Cerebellar nuclear complex (tissue), 1 donor: ENCODE measurements around the gene RHOBTB3.
A peak's percentile ranks its signal among the peaks of the same experiment; 100 is the strongest.
"Not testable (repeated sequence)": the region's sequence is repeated elsewhere in the genome, so short reads cannot be mapped to it uniquely, and the experiment has no call there.

Experiments used
- DNase-seq, 2 experiments: peaks; one replicate each; lab custom pipeline; 2025; lab: John Stamatoyannopoulos, UW

The RHOBTB3 gene

DNA sequence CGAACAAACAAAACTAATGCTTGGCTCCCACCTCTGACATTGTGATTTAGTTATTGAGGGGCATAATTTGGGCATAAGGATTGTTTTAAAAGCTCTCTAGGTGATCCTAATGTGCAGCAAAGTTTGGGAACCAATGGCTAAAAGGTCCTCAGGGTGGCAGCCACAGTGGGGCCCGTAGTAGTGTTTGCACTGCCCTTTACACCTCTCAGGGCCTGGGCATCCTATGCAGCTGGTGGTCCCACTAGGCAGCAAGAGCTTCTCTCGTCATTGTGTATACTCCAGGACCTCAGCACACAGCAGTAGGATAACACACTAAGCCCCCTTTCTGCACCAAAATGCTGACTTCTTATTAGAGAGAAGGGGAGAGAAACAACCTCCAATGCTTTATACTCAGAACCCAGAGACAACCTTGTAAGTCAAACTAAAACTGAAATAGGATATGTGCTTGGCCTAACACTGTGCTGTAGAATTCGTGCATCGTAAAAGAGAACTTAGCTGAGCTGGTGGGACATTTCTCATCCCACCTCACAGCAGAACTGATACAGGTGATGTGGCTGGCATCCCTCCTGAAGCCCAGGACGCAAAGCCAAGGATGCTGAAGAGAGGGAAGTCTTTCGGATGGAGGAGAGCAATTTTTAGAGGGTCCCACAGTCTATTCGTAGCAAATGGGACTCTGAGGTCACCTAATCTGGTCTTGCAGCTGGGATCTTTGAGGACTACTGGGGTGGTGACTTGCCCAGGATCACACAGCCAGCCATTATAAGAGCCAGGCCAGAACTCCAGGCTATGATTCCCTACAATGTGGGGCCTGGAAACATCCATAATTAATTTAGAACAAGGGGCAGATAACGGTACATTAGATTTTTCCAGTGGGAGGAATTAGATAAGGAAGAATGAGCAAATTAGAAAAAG, 90.2 kb downstream of the RHOBTB3 start:
- no peak for DNase-seq

DNA sequence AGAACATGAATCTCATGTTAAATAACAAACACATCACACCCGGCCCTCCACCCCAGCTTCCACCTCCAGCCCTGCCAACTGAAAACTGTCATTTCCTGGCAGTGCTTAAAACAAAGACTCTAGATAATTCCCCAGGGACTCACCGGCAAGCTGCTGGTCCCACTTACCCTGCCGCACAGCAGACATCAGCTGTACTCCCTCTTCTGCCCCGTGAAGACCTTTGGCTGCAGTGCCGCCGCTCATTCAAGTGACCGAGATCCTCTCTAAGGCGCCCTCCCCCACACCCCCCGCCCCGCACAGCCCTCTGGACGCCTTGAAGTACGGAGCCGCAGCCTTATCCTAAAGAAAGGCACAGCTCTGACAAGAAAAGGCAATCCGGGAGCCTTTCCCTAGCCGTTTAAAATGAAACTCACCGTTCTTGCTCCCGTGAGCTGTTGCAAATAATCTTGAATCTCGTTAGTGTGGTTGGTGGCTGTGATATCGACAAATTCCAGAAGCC, 91.0 kb downstream of the RHOBTB3 start:
- DNase-seq, result no peak

DNA sequence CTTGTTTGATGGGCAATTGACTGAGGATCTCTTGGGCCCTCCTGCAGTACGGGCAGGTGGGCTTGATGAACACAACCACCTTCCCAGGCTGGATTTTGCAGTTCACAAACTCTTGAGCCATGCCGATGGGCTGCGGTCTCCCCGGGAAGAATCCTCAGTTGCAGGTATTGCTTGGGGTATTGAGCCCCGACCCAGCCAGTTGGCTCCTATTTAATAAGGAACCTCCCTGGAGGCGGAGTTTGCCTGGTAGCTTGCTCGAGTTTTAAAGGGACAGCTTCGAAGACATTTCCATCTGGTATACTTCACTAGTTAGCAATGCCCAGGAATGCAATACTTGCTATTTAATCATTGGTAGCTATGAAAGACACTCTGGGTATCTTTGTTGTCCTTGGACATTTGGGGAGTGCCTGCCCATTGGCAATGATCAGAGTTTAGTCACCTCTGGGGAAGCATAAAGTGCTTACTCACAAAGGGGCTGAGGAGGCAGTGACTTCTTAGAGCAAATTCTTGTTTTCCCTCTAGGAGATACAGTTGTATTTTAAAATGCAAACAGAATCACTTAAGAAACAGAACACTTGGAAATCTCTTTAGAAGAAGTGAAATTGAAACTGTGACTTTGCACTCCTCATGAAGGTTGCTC, 91.5 kb downstream of the RHOBTB3 start, which contains the start of gene GLRX:
Gene GLRX (minus strand): TSS at position 185 of the 640 bp plus-strand sequence. CDS start 64 bp downstream, at position 121.
- peak; percentile 53 to 74 for DNase-seq

DNA sequence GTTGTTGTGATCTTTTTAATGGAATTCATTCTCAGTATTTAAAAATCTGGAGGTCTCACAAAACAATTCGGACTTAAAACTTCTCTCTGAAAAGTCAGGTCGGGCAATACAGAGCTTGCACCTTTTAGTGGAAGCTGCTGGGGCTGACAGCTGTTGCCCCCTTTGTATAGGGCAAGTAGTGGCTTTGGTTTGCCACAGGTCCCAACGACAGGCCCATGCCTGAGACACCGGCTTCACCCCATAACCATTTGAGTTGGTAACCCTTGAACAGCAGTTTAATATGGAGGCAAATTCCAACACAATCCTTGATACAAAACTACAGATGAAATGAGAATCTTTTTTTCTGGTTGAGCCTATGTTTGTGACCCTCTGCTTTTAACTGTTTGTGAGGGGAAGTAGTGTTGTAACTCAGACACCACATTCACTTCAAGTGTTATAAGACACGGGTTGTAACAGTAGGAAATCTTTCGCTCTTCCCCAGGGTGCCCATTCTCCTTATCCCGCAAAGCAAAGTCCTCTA, 92.1 kb downstream of the RHOBTB3 start:
- DNase-seq, result no peak

DNA sequence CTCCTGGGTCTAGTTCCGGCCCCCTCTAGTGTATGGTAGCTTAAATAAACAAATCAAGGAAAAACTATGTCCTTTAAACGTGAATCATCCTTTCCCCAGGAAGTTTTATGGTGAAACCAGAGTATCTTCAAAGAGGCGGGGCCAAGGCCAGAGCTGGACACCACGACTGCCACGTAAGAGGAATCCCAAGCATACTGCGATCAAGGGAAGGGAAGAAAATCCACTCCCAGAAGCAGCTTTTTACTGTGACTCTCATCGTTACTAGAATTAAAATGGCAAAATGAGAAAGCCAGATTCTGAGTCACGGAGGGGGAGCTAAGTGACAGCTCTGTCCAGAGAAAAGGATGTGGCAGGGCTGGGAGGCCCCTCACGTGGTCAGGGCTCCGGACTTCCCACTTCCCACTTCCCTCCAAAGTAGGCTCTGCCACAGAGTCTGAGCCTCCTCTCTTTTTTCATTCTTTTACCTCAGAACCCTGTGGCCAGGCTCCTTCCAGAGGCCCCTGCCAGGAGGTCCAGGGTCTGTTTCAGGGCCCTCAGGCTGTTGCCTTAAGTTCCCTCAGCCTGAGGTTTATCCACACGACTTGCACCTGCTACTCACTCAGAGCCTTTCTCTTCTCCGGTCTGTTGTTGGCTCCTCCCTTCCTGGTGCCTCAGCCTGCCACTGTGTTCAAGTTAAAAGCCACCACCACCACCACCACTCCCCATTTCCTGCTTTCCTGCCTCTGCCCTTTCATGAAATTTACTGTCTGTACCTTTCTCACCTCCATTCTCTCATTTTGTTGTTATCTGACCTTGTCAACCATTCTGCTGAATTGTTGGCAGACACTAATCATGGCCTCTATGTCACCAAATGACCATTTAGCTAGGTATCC, 92.8 kb downstream of the RHOBTB3 start:
- no peak for DNase-seq

DNA sequence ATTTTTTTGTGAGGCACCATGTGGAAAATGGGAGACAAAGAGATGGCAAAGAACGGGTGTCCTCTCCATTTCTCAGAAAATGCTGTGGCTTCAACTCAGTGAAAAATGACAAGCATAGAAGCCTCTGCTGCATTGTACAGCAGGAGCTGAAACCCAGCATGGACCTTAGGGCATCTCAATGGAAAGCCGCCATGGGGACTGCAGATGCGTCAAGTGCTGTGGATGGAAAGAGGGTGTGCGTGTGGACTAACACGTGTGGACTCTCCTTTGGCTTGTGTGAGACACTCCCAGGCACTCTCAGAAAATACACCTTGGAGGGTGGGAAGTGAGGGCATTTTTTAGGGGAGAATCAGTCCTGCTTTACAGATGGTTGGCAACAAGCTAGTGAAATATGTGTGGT, 93.6 kb downstream of the RHOBTB3 start:
- DNase-seq, result no peak

DNA sequence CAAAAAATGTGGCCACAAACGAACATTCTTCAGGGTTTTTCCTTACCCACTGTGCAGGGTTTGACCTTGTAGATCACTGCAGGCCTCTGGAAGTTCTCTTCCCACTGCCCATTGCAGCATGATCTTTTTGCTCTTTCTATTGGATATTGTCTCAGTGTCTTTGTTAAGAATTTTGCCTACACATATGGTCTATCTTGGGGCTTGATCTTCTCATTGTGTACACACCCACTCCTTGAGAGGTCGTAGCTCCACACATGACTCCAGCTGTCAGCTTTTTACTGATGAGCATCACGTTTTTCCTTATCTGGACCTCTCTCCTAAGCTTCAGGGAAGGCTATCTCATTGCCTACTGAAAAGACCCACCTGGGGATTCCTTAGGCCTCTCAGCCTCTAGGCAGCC, 94.4 kb downstream of the RHOBTB3 start:
- DNase-seq, result no peak

DNA sequence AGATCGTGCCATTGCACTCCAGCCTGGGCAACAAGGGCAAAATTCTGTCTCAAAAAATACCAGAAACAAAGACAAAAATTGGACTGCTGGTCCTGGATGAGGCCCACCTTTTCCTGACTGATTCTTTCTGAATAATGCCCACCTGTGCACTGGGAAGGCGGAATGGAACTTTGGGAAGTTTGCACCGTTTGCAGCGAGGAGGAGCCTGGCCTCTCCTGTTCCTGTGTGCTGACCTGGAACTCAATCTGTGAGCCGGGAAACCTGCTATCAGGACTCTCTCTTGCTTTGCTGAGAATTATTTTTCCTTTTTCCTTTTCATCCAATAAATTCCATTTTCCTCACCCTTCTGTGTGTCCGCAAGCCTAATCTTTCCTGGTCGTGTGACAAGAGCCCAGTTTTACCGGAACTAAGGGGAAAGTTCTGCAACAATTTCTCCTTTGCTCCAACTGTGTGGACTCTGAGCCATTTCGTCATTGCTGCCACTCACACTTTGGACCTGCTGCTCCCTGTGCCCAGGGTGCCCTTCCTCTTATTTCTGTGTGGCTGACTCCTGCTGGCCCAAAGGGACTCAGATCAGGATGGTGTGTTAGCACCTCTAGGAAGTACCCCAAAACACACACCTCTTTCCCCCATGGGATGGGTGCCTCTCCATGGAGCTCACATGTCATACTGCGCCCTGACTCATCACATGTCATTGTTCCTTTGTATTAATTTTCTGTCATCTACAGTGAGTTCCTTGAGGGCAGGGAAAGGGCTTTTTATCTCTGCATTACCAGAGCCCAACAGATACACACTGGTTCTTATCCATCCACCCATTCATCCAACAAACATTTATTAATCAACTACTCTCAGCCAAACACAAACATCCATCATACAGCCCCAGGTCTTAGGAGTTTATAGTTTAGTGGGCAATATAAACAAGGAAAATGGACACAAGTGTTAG, 96.1 kb downstream of the RHOBTB3 start:
- DNase-seq, result no peak

DNA sequence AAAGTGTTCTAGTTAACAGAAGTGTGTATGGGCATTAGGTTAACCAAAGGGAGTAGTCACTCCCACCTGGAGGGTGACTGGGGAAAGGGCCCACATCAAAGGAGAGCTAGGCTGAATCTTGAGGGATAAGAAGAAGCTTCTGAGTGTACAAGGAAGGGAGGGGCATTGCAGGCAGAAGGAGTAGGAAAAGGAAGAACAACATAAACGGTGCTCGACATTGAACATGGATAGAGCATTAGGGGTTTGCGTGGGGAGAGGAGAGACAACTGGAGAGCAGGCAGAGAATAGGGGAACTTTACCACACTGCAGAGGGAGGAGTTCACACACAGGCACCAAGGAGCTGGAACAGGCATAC, 96.7 kb downstream of the RHOBTB3 start:
- DNase-seq, result no peak

DNA sequence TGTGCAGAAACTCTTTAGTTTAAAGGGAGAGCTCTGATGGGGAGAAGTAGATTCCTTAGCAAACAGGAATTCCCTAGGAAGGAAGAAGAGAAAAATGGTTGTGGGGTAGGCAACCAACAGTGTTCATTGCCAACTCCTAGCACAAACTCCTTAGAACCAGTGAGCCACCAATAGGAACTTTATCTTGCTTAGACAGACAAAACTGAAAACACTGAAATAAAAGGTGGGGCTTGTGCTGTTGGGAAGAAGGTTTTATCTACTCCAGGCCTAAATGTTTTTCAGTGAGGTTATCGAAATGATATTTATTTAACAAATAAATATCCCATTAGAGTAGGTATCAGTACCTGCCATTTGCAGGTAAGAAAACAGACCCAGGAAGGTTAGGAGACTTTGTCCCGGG, 99.1 kb downstream of the RHOBTB3 start:
- no peak for DNase-seq

DNA sequence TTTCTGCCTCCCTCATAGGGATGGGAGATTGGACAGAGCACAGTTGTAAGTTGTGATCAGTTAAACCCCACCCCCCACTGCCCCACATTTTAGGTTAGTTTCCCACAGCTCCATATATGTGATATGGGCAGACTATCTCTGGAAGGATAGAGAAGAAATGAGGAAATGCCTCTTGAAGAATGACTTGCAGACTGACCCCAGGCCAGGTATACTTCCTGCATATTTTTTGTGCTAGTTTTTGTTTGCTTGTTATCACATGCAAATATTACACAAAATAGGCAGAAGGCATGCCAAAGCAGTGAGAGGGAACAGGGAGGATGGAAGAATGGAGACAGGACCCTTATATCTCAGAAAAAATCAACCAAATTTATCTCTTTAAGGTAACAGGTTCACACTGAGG, 101.5 kb downstream of the RHOBTB3 start:
- DNase-seq, result no peak

DNA sequence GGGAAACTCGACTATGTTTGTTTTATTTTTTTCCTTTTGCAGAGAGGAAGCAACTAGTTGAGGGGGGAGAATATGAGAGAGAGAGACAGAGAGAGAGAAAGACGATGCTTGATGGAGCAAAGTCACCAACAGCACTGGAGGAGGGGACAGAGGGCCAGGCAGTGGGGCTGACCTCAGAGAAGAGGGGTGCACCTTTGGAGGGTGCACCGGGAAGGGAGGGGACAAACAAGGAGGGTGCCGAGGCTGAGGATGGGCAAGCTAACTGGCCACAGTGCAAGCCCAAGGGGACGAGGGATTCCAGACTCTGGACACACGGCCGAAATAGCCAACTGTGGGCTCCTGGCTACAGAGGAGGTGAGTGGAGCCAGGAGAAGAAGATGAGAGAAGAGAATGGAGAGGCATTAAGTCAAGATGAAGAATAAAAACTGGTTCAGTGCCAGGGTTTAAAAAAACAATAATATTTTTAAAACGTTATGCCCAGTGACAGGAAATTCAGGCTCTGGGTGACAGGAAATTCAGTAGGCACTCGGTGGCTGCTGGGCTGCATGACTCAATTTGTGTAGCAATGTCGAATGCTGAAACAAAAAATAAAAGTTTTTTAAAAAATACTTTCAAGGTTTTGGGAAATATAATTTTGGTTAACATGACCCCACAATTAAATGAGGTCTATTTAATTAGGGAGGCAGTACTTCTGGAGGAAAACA, 104.7 kb downstream of the RHOBTB3 start:
- DNase-seq, result no peak

DNA sequence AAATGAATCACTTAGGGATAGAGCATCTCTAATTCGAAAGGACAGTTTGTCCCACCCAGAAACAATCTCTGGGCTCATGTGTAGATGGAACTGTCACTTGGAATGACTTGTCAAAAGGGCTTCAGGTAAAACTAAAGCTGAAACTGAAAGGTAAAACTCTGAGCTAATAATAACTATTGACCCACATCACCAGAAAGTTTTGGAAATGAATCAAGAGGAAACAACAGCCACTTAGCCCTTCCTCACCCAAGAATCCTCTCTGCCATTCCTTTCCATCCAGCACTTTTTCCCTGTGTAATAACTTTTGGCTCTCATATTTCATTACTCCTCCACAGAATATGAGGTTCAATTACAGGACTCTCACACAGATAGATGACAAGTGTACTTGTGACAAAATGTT, 105.4 kb downstream of the RHOBTB3 start:
- no peak for DNase-seq

DNA sequence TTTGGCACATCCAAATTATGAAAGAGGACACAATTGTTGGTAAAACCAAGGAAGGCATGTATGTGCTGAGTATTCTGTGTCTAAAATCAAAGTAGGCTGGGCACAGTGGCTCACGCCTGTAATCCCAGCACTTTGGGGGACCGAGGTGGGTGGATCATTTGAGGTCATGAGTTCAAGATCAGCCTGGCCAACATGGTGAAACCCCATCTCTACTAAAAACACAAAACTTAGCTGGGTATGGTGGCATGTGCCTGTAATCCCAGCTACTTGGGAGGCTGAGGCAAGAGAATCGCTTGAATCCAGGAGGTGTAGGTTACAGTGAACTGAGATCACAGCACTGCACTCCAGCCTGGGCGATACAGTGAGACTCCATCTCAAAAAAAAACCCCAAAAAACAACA, 105.8 kb downstream of the RHOBTB3 start:
- DNase-seq, result not testable (repeated sequence)

DNA sequence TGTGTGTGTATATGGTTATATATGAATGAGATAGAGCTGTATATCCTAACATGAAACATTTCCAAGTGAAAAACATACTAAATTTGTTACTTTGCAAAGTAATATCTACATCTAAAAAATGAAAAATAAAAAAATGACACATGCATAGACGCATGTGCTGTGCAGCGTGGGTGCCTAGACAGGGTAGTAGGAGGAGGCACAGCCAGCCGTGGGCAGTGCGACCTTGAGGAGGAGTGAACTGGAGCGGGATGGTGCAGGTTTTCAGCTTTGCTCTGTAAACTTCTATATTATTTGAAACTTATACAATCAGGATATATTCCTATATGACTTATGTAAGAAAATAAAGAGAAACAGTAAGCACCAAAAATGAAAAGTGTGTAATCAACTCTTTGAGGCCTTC, 106.4 kb downstream of the RHOBTB3 start:
- no peak for DNase-seq

DNA sequence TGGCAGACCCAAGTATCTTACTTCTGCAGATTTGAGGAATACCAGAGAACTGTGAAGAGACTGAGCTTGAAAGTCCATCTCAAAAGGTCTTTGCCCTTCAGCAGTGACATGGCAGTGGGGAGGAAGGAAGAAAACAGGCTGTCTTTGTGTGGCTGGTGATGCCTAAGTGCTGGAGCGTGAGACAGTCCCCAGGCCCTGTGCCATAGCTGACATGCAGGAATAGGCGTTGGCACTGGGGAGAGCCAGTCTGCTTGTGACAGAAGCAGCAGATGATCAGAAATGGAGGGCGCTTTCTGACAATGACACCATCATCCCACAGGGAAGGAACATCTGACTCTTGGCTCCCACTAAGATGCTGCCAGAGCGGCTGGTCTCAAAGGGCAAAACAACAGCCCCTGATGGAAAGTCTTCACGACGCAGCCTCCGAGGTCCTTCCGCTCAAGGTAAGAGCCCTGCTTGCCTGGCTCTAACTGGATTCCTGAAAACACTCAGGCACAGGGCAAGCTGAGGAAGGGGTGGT, 106.9 kb downstream of the RHOBTB3 start:
- no peak for DNase-seq

DNA sequence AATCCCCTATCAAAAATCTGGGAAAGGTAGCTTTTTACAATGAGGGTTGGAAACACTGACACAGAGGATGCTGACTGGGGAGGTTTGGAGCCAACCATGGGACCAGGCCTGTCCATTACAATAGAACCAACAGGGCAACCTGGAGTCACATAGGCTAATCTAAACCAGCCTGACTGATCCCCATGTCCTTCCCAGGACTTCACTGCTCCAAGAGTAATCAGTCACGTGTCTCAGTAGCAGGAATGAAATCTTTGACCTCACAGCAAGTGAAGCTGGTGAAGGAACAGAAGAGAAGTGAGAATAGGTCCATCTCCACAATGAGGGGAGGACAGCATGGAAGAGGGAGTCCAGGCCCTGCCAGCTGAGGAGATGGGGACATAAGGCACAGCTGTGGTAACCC, 107.4 kb downstream of the RHOBTB3 start:
- no peak for DNase-seq

DNA sequence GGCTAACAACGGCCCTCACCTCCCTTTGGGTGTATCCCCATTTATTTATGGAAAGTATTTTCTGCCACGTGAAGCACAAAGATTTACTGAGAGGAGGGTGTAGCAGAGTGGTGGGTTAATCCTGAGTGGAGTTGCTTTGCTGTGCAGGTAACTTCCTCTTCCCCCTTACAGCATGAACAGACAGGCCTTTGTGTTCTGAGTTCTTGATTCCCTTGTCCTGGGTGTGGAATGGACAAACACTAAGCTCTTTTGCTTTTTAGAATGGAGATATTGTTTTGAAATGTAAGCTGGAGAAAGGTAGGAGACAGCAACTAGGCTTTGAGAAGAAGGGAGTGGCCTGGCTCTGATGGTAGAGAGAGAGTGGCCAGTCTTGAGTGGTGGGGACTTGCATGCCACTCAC, 108.5 kb downstream of the RHOBTB3 start:
- no peak for DNase-seq

DNA sequence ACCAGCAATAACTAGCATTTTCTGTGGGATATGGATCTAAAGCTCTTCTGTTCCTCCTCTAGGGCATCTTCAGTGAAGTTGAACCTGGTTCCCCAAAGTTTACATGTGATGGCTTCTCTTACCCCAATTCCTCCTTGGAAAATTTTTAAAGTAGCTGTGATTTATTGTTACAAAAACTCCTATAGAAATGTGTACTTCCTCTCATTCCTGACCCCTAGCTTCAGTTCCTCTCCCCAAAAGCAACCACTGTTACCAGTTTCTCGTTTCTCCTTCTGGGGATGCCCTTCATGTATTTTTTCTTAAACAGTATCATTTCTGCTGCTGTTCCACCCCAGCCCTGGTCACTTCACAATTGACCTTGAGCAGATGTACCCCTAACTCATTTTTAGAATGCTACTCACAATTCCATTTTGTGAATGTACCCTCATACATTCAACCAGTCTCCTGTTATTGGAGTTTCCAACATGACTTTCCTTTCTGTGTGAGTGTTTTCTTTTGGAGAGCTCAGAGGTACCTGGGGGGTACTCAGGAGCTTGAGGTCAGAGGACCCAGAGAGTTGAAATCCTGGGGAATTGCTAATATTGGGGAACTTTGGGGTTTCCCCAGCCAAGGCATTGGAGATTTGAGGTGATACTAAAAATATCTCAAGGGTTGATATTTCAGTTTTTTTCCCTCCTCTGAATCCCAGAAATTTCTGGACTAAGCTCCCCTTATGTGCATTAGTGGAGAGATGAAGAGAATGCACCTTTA, 110.0 kb downstream of the RHOBTB3 start:
- no peak for DNase-seq
